BLaER1 treated with 17β-estradiol and CSF1 and Interleukin-3, amounts not matched to agents 10 nM and 100 nM (cell line): ENCODE measurements around the gene TNXB.
"Not testable (repeated sequence)": the region's sequence is repeated elsewhere in the genome, so short reads cannot be mapped to it uniquely, and the experiment has no call there.

Experiments used
- H3K27ac ChIP-seq, 11 experiments: shearing (Covaris generic); formaldehyde crosslinking; 2 replicates each; pipeline ENCODE4 v1.8.1; 2022
- H3K27me3 ChIP-seq, 11 experiments: shearing (Covaris generic); formaldehyde crosslinking; 2 replicates each; pipeline ENCODE4 v1.8.1; 2022
- H3K36me3 ChIP-seq, 11 experiments: shearing (Covaris generic); formaldehyde crosslinking; 2 replicates each; pipeline ENCODE4 v1.8.1; 2022
- H3K4me1 ChIP-seq, 10 experiments: shearing (Covaris generic); formaldehyde crosslinking; 2 replicates each; pipeline ENCODE4 v1.8.1; 2022
- H3K4me2 ChIP-seq, 11 experiments: shearing (Covaris generic); formaldehyde crosslinking; 2 replicates each; pipeline ENCODE4 v1.8.1; 2022
- H3K4me3 ChIP-seq, 10 experiments: shearing (Covaris generic); formaldehyde crosslinking; 2 replicates each; pipeline ENCODE4 v1.8.1; 2022
- H3K9ac ChIP-seq, 11 experiments: shearing (Covaris generic); formaldehyde crosslinking; 2 replicates each; pipeline ENCODE4 v1.8.1; 2022
- H3K9me3 ChIP-seq, 11 experiments: shearing (Covaris generic); formaldehyde crosslinking; replicated peaks in 1 of 11; 2 replicates each; pipeline ENCODE4 v1.8.1; 2022
- H4K20me1 ChIP-seq, 11 experiments: shearing (Covaris generic); formaldehyde crosslinking; 2 replicates each; pipeline ENCODE4 v1.8.1; 2022
- Cebpa-rat ChIP-seq, 11 experiments: shearing (Covaris generic); IDR thresholded peaks; 2 replicates each; pipeline ENCODE4 v1.8.1; 2022

The TNXB gene

DNA sequence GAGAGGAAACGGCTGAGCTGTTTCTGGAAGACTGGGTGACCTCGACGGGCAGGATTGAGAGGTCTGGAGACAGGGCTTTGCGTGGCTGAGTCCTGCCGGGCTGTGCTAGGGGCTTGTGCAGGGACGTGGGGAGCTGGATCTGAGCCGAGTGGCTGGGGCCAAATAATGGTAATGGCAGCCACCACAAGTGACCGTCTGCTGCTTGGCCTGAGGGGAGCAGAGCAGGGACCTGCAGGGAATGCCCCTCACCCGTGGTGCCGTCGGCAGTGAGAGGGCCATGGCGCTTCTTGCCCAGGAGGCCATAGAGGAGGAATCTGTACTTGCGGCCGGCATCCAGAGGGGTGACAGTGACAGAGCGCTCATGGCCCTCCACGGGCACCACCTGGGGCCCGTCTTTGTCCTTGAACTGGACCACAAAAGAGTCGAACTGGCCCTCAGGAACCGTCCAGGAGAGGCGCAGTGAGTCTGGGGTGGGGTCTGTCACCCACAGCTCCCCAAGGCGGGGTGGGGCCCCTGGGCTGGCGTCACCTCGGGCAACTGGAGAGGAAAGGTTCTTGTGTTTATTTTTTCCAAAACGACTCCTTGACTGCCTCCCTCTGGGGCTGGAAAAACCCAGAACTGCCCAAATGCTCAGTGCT lies 39.1 kb downstream of the TNXB start:
- H3K4me3 ChIP-seq, result no peak overlapping the region

DNA sequence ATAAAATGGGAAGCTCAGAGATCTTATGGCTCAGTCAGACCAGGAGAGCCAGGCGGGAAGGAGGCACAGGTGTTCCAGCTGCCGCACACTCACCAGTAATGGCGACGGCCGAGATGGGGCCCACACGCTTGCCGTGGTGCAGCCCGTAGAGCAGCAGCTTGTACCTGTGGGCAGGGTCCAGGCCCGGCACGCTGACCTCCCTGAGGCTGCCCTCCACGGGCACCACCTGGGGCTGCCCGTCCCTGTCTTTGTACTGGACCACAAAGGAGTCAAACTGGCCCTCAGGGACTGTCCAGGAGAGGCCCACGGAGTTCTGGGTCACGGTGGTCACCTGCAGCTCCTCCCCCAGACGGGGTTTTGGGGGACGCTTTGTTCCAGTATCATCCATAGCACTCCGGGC lies 39.7 kb downstream of the TNXB start:
- TF ChIP-seq Cebpa-rat (IDR thresholded peaks at IDR 0.05), result no peak
- no peaks in the 10 kb centered on the region; a peak in 2 of 22 replicates for H4K20me1 ChIP-seq
- H3K27me3 ChIP-seq, result no peaks in the 10 kb centered on the region
- H3K36me3 ChIP-seq, result no peaks in the 10 kb centered on the region
- H3K4me2 ChIP-seq, result no peak overlapping the region
- H3K4me3 ChIP-seq, result no peak overlapping the region
- H3K4me1 ChIP-seq, result 0 out of 20 replicates have a peak, but pooled peaks cover 0 to 4% (median 0%) of the 10 kb centered on the region in 10 experiments
- H3K9ac ChIP-seq, result no peak overlapping the region
- H3K27ac ChIP-seq, result no peak overlapping the region
- no peaks in the 10 kb centered on the region for H3K9me3 ChIP-seq

More for the DNA sequence above, 39.1 kb downstream of the TNXB start:
- H3K4me2 ChIP-seq, result no peak overlapping the region
- no peak overlapping the region for H3K9ac ChIP-seq
- H3K36me3 ChIP-seq, result no peaks in the 10 kb centered on the region
- no peaks in the 10 kb centered on the region for H3K9me3 ChIP-seq
- no peaks in the 10 kb centered on the region; a peak in 2 of 22 replicates for H4K20me1 ChIP-seq
- H3K27ac ChIP-seq, result no peak overlapping the region
- H3K27me3 ChIP-seq, result no peaks in the 10 kb centered on the region
- no peak for TF ChIP-seq Cebpa-rat (IDR thresholded peaks at IDR 0.05)
- H3K4me1 ChIP-seq, result 0 out of 20 replicates have a peak, but pooled peaks cover 0 to 4% (median 0%) of the 10 kb centered on the region in 10 experiments

DNA sequence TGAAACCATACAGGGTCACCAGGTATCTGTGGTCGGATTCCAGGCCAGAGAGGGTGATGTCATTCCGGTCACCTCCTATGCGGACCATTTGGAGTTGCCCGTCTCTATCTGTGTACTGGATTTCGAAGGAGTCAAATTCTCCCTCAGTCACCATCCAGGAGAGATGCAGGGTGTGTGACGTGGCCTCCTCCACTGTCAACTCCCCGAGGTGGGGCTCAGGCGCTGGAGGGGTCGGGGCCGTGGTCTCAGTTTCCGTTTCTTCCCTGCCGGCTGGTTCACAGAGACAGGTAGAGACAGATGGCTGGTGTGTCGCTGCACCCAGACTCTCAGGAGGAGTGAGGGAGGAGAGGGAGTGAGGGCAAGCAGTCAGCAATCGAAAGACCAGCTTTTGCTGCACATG lies 40.3 kb downstream of the TNXB start:
- H3K27me3 ChIP-seq, result no peaks in the 10 kb centered on the region
- 0 out of 20 replicates have a peak, but pooled peaks cover 0 to 4% (median 0%) of the 10 kb centered on the region in 10 experiments for H3K4me1 ChIP-seq
- H3K4me3 ChIP-seq, result no peak overlapping the region
- no peak overlapping the region for H3K4me2 ChIP-seq
- TF ChIP-seq Cebpa-rat (IDR thresholded peaks at IDR 0.05), result no peak
- H4K20me1 ChIP-seq, result no peaks in the 10 kb centered on the region; a peak in 2 of 22 replicates
- H3K36me3 ChIP-seq, result no peaks in the 10 kb centered on the region
- no peak overlapping the region for H3K27ac ChIP-seq
- no peaks in the 10 kb centered on the region for H3K9me3 ChIP-seq
- no peak overlapping the region for H3K9ac ChIP-seq

DNA sequence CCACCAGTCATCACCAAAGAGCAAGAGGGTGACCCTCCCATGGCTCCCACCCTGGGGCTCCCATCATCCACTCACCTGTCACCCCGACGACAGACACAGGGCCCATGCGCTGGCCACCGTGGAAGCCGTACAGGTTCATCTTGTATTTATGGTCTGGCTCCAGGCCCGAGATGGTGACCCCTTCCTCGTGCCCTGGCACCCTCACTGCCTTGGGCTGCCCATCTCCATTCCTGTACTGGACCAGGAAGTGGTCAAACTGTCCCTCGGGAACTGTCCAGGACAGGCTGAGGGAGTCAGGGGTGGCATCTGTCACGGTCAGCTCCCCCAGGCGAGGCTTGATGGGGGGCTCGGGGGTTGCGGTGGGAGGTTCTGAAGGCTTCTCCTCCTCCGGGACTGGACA lies 40.8 kb downstream of the TNXB start:
- not testable (repeated sequence) for H3K4me1 ChIP-seq, H3K36me3 ChIP-seq, H3K9ac ChIP-seq, H3K9me3 ChIP-seq, H3K27me3 ChIP-seq, H3K4me3 ChIP-seq, H4K20me1 ChIP-seq, H3K27ac ChIP-seq, H3K4me2 ChIP-seq

DNA sequence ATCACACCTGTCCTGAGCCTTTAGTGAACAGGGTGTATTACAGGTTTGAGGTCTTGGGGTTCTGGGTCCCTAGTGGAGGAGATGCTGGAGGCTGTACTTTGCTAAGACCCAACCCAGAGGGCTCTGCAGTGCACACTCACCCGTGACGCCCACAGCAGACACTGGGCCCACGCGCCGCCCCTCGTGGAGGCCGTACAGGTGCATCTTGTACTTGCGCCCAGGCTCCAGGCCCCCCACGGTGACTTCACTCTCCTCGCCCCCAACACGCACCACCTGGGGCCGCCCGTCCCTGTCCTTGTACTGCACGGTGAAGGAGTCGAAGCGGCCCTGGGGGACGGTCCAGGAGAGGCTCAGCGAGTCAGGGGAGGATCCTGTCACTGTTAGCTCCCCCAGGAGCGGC lies 41.6 kb downstream of the TNXB start:
- not testable (repeated sequence) for H3K27me3 ChIP-seq, H4K20me1 ChIP-seq, H3K9me3 ChIP-seq, H3K4me3 ChIP-seq, H3K36me3 ChIP-seq, H3K27ac ChIP-seq, H3K9ac ChIP-seq, H3K4me1 ChIP-seq, H3K4me2 ChIP-seq

DNA sequence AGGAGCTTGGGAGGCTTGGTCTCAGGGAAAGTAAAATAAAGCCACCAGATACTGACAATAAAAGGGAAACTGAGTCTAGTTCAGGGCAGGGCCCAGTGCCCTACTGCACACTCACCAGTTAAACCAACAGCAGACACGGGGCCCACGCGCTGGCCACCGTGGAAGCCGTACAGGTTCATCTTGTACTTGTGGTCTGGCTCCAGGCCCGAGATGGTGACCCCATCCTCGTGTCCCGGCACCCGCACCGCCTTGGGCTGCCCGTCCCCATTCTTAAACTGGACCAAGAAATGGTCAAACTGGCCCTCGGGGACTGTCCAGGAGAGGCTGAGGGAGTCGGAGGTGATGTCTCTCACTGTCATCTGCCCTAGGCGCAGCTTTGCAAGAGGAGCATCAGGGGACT lies 44.4 kb downstream of the TNXB start:
- Histone ChIP-seq H3K27me3 (no peaks in the 10 kb centered on the region), H3K9me3 (no peaks in the 10 kb centered on the region), H4K20me1 (no peaks in the 10 kb centered on the region; a peak in 1 of 22 replicates), H3K9ac (no peak overlapping the region), H3K4me3 (no peak overlapping the region), H3K36me3 (no peaks in the 10 kb centered on the region; a peak in 1 of 22 replicates), H3K4me1 (0 out of 20 replicates have a peak, but pooled peaks cover 0 to 4% (median 0%) of the 10 kb centered on the region in 10 experiments), H3K27ac (no peak overlapping the region), H3K4me2 (no peak overlapping the region)
- no peak for TF ChIP-seq Cebpa-rat (IDR thresholded peaks at IDR 0.05)

DNA sequence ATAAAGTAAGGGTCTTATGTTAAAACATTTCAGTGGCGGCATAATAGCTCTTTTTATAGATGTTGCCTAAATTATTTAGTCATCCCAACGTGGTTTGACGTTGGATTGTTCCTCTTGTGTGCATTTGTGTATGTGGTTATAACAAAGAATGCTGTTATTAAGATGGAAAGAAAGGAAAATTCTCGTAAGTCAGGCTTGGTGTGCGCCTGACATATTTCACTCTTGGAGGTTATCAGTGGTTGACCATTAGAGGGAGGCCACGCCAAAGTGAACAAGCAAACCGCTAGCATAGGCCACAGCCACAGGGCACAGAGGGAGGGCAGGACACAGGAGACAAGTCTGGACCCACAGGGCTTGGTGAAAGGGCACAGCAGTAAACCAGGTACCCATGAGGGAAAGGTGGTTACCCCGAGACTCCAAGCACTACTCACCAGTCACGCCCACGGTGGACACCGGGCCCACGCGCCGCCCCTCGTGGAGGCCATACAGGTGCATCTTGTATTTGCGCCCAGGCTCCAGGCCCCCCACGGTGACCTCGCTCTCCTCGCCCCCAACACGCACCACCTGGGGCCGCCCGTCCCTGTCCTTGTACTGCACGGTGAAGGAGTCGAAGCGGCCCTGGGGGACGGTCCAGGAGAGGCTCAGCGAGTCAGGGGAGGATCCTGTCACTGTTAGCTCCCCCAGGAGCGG lies 48.0 kb downstream of the TNXB start:
- Histone ChIP-seq H3K4me3 (no peak overlapping the region), H3K4me1 (no peaks in the 10 kb centered on the region), H3K9ac (no peak overlapping the region), H3K4me2 (no peak overlapping the region), H3K27me3 (no peaks in the 10 kb centered on the region), H3K36me3 (no peaks in the 10 kb centered on the region; a peak in 1 of 22 replicates), H4K20me1 (no peaks in the 10 kb centered on the region), H3K9me3 (no peaks in the 10 kb centered on the region), H3K27ac (no peak overlapping the region)
- TF ChIP-seq Cebpa-rat (IDR thresholded peaks at IDR 0.05), result no peak

DNA sequence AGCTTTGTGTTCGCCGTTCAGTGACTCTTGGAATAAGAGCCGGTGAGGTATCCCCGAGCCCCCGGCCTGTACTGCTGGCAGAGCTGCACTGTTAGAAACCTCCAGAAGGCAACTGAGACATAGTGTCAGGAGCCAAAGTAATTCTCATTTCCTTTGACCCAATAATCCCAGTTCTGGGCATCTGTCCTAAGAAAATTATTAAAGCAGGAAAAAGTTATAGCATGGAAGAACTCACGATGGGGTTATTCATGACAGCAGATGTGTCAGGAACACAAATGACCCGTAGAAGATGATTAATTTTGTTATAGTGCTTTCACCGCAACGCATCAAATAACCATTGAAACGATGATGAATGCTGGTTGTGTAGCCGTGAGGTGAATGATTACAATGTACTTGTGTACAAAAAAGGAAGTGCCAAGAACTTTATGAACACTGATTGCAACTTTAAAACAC lies 50.6 kb downstream of the TNXB start:
- no peak overlapping the region for H3K4me3 ChIP-seq
- H3K4me2 ChIP-seq, result no peak overlapping the region
- H3K27ac ChIP-seq, result no peak overlapping the region
- no peaks in the 10 kb centered on the region for H3K9me3 ChIP-seq
- H3K9ac ChIP-seq, result no peak overlapping the region
- no peaks in the 10 kb centered on the region; a peak in 1 of 22 replicates for H3K36me3 ChIP-seq
- no peaks in the 10 kb centered on the region for H3K27me3 ChIP-seq
- TF ChIP-seq Cebpa-rat (IDR thresholded peaks at IDR 0.05), result no peak
- H3K4me1 ChIP-seq, result no peaks in the 10 kb centered on the region
- no peaks in the 10 kb centered on the region for H4K20me1 ChIP-seq

DNA sequence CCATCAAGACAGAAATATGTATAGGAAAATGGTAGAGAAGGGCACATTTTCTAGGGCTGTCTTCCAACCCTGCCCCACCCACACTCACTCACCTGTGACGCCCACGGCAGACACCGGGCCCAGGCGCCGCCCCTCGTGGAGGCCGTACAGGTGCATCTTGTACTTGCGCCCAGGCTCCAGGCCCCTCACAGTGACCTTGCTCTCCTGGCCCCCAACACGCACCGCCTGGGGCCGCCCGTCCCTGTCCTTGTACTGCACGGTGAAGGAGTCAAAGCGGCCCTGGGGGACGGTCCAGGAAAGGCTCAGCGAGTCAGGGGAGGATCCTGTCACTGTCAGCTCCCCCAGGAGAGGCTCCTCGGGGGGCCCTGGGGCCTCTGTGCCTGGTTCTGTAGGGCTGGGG lies 51.2 kb downstream of the TNXB start:
- no peaks in the 10 kb centered on the region for H4K20me1 ChIP-seq
- H3K4me3 ChIP-seq, result no peak overlapping the region
- H3K4me2 ChIP-seq, result no peak overlapping the region
- no peaks in the 10 kb centered on the region; a peak in 1 of 22 replicates for H3K36me3 ChIP-seq
- no peak overlapping the region for H3K9ac ChIP-seq
- no peaks in the 10 kb centered on the region for H3K27me3 ChIP-seq
- H3K27ac ChIP-seq, result no peak overlapping the region
- no peak for TF ChIP-seq Cebpa-rat (IDR thresholded peaks at IDR 0.05)
- peaks cover 0 to 3% (median 0%) of the 10 kb centered on the region in 10 experiments; a peak in 2 of 20 replicates for H3K4me1 ChIP-seq
- no peaks in the 10 kb centered on the region for H3K9me3 ChIP-seq

DNA sequence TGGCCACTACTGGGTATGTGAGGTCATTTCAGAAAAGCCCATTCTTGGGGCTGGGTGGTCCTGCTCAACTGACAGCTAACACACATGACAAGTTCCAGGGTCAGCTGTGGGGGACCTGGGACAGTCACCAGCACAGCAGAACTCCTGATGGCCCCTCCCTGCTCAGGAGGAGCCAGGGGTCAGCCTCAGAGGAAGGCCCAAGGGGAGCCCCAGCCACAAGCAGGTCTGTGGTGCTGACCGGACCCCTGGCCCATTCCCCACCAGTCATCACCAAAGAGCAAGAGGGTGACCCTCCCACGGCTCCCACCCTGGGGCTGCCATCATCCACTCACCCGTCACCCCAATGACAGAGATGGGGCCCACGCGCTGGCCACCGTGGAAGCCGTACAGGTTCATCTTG lies 52.9 kb downstream of the TNXB start:
- Histone ChIP-seq H3K4me3 (no peak overlapping the region), H3K4me2 (no peak overlapping the region), H3K9ac (no peak overlapping the region), H4K20me1 (no peaks in the 10 kb centered on the region), H3K27me3 (no peaks in the 10 kb centered on the region), H3K36me3 (no peaks in the 10 kb centered on the region), H3K9me3 (no peaks in the 10 kb centered on the region), H3K27ac (no peak overlapping the region), H3K4me1 (peaks cover 0 to 7% (median 0%) of the 10 kb centered on the region in 10 experiments; a peak in 2 of 20 replicates)
- no peak for TF ChIP-seq Cebpa-rat (IDR thresholded peaks at IDR 0.05)

DNA sequence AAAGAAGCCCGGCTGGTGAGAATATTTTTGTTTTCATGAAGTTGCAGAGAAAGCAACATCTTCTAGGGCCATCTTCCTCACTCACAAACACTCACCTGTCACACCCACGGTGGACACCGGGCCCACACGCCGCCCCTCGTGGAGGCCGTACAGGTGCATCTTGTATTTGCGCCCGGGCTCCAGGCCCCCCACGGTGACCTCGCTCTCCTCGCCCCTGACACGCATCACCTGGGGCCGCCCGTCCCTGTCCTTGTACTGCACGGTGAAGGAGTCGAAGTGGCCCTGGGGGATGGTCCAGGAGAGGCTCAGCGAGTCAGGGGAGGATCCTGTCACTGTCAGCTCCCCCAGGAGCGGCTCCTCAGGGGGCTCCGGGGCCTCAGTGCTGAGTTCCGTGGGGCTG lies 53.4 kb downstream of the TNXB start:
- not testable (repeated sequence) for H4K20me1 ChIP-seq, H3K27me3 ChIP-seq, H3K4me3 ChIP-seq, H3K9ac ChIP-seq, H3K4me1 ChIP-seq, H3K4me2 ChIP-seq, H3K9me3 ChIP-seq, H3K36me3 ChIP-seq, H3K27ac ChIP-seq

DNA sequence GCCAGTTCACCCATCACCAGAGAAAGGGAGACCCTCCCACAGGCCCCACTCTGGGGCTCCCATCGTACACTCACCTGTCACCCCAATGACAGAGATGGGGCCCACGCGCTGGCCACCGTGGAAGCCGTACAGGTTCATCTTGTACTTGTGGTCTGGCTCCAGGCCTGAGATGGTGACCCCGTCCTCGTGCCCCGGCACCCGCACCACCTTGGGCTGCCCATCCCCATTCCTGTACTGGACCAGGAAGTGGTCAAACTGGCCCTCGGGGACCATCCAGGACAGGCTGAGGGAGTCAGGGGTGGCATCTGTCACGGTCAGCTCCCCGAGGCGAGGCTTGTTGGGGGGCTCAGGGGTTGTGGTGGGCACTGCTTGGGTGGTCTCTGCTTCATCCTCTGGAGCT lies 55.8 kb downstream of the TNXB start:
- peak overlapping the region in 1 of 11 experiments; percentile 23; a peak in 1 of 22 replicates for H3K4me2 ChIP-seq
- not testable (repeated sequence) for H3K36me3 ChIP-seq, H3K9ac ChIP-seq, H3K9me3 ChIP-seq, H3K4me3 ChIP-seq, H3K27ac ChIP-seq, H3K27me3 ChIP-seq, H3K4me1 ChIP-seq, H4K20me1 ChIP-seq

DNA sequence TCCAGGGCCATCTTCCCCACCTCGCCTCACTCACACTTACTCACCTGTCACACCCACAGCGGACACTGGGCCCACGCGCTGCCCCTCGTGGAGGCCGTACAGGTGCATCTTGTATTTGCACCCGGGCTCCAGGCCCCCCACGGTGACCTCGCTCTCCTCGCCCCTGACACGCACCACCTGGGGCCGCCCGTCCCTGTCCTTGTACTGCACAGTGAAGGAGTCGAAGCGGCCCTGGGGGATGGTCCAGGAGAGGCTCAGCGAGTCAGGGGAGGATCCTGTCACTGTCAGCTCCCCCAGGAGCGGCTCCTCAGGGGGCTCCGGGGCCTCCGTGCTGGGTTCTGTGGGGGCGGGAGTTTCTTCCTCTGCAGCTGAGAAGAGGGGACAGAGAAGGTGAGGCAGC lies 56.5 kb downstream of the TNXB start:
- H3K27ac ChIP-seq, H3K27me3 ChIP-seq, H4K20me1 ChIP-seq, H3K36me3 ChIP-seq, H3K9ac ChIP-seq, H3K9me3 ChIP-seq, H3K4me3 ChIP-seq: not testable (repeated sequence)
- Histone ChIP-seq H3K4me1 (peaks cover 0 to 13% (median 5%) of the 10 kb centered on the region in 10 experiments; a peak in 18 of 20 replicates), H3K4me2 (peak overlapping the region in 1 of 11 experiments; percentile 23; a peak in 1 of 22 replicates)
